ENCODE measurements around the gene CCDC177.

The CCDC177 gene

GRCh38 chr14:69573205-69573830 lies 1.4 kb downstream of the CCDC177 start:
- Histone ChIP-seq H4K20me1 (ENCODE audit: insufficient read depth, low read length) (no peaks in the 10 kb centered on the region), H3K9ac (ENCODE audit: low read length) (no peak overlapping the region), H2AFZ (ENCODE audit: low read length) (no peak overlapping the region), H3K9me2 (ENCODE audit: low read depth, low read length) (no peaks in the 10 kb centered on the region), H3K27ac (ENCODE audit: low read depth, low read length, poor library complexity, severe bottlenecking) (no peak overlapping the region), H3K4me3 (ENCODE audit: low read depth, low read length, poor library complexity, severe bottlenecking) (no peak overlapping the region), H3K79me2 (ENCODE audit: insufficient read depth, low read length) (no peaks in the 10 kb centered on the region), H3K36me3 (ENCODE audit: insufficient read depth, low read length) (no peaks in the 10 kb centered on the region), H3F3A (ENCODE audit: insufficient read depth, low read length) (no peaks in the 10 kb centered on the region), H3K4me2 (ENCODE audit: low read length) (no peak overlapping the region), H3K9me3 (ENCODE audit: low read length) (no peaks in the 10 kb centered on the region), H3K27me3 (ENCODE audit: insufficient read depth, low read length) (no peaks in the 10 kb centered on the region), H3K4me1 (ENCODE audit: insufficient read depth, low read length, severe bottlenecking) (no peaks in the 10 kb centered on the region)
- TF ChIP-seq EZH2 (IDR thresholded peaks at IDR 0.05; ENCODE audit: borderline replicate concordance, low read length): no peak
- TF ChIP-seq CTCF (IDR thresholded peaks at IDR 0.05; ENCODE audit: low read length): no peak

GRCh38 chr14:69572841-69573135 lies 1.9 kb downstream of the CCDC177 start:
- Histone ChIP-seq H3K4me3 (ENCODE audit: low read depth, low read length, poor library complexity, severe bottlenecking) (no peak overlapping the region), H3K27me3 (ENCODE audit: insufficient read depth, low read length) (no peaks in the 10 kb centered on the region), H3K9me3 (ENCODE audit: low read length) (no peaks in the 10 kb centered on the region), H3K27ac (ENCODE audit: low read depth, low read length, poor library complexity, severe bottlenecking) (no peak overlapping the region), H3K79me2 (ENCODE audit: insufficient read depth, low read length) (no peaks in the 10 kb centered on the region), H3F3A (ENCODE audit: insufficient read depth, low read length) (no peaks in the 10 kb centered on the region), H3K36me3 (ENCODE audit: insufficient read depth, low read length) (no peaks in the 10 kb centered on the region), H3K4me2 (ENCODE audit: low read length) (no peak overlapping the region), H3K4me1 (ENCODE audit: insufficient read depth, low read length, severe bottlenecking) (no peaks in the 10 kb centered on the region), H4K20me1 (ENCODE audit: insufficient read depth, low read length) (no peaks in the 10 kb centered on the region), H2AFZ (ENCODE audit: low read length) (no peak overlapping the region), H3K9me2 (ENCODE audit: low read depth, low read length) (no peaks in the 10 kb centered on the region), H3K9ac (ENCODE audit: low read length) (no peak overlapping the region)
- TF ChIP-seq EZH2 (IDR thresholded peaks at IDR 0.05; ENCODE audit: borderline replicate concordance, low read length): no peak
- TF ChIP-seq CTCF (IDR thresholded peaks at IDR 0.05; ENCODE audit: low read length): no peak

- Histone ChIP-seq H3K9me2 (ENCODE audit: low read depth, low read length) (no peaks in the 10 kb centered on the region), H3K27ac (ENCODE audit: low read depth, low read length, poor library complexity, severe bottlenecking) (no peak overlapping the region), H3K4me1 (ENCODE audit: insufficient read depth, low read length, severe bottlenecking) (no peaks in the 10 kb centered on the region), H4K20me1 (ENCODE audit: insufficient read depth, low read length) (no peaks in the 10 kb centered on the region), H2AFZ (ENCODE audit: low read length) (no peak overlapping the region), H3K4me3 (ENCODE audit: low read depth, low read length, poor library complexity, severe bottlenecking) (no peak overlapping the region), H3K36me3 (ENCODE audit: insufficient read depth, low read length) (no peaks in the 10 kb centered on the region), H3K9ac (ENCODE audit: low read length) (no peak overlapping the region), H3K27me3 (ENCODE audit: insufficient read depth, low read length) (no peaks in the 10 kb centered on the region), H3K9me3 (ENCODE audit: low read length) (no peaks in the 10 kb centered on the region), H3K4me2 (ENCODE audit: low read length) (no peak overlapping the region), H3F3A (ENCODE audit: insufficient read depth, low read length) (no peaks in the 10 kb centered on the region), H3K79me2 (ENCODE audit: insufficient read depth, low read length) (no peaks in the 10 kb centered on the region)
- no peak for TF ChIP-seq CTCF (IDR thresholded peaks at IDR 0.05; ENCODE audit: low read length)
- TF ChIP-seq EZH2 (IDR thresholded peaks at IDR 0.05; ENCODE audit: borderline replicate concordance, low read length): no peak
Measured at GRCh38 chr14:69572030-69572840, 2.4 kb downstream of the CCDC177 start.
